ENCODE measurements around the gene C16orf96.

DNA sequence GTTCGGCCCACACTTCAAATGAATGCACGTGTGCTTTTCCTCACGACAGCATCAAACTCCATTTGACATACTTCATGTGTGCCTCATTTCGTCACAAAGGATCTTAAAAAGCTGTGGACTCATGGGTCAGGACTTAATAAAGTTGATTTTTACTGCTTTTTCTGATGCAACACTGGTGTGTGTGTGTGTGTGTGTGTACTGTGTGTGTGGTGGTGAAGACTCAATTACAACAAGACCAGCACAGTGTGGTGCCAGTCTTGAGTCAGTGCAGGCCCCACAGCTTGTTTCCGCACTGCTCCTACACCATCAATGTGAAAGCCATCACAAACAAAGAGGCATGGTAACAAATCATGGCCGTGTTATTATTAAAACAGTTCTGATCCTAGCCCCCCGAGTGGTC lies 35.2 kb upstream of the C16orf96 start:
- TF ChIP-seq POLR2A (IDR thresholded peaks at IDR 0.05; ENCODE audit: low read depth, low read length) (no peak), SPI1 (IDR thresholded peaks at IDR 0.05; ENCODE audit: low read depth, low read length) (no peak)

Measured in GM12891 (cell line).